Measurements from ENCODE around the gene EML4.

The EML4 gene

GRCh38 chr2:42216694-42217093, 47.5 kb downstream of the EML4 start:
- Histone ChIP-seq H4K20me1 (peaks cover 0 to 61% (median 7%) of the 10 kb centered on the region in 11 experiments; a peak in 10 of 22 replicates), H3K4me2 (peak overlapping the region in 3 of 11 experiments; percentile 47 to 74 (median 70); a peak in 5 of 22 replicates), H3K9ac (no peak overlapping the region), H3K4me1 (peaks cover 0 to 34% (median 0%) of the 10 kb centered on the region in 10 experiments; a peak in 7 of 20 replicates), H3K36me3 (peaks cover 0 to 17% (median 8%) of the 10 kb centered on the region in 11 experiments; a peak in 9 of 22 replicates), H3K27me3 (no peaks in the 10 kb centered on the region), H3K27ac (peak overlapping the region in 4 of 11 experiments; percentile 2 to 62 (median 33); a peak in 5 of 22 replicates), H3K9me3 (replicated peaks in 1 of 11) (peaks cover 0 to 18% (median 10%) of the 10 kb centered on the region in 11 experiments; a peak in 16 of 22 replicates), H3K4me3 (no peak overlapping the region)
- no peak for TF ChIP-seq Cebpa-rat (IDR thresholded peaks at IDR 0.05)

DNA sequence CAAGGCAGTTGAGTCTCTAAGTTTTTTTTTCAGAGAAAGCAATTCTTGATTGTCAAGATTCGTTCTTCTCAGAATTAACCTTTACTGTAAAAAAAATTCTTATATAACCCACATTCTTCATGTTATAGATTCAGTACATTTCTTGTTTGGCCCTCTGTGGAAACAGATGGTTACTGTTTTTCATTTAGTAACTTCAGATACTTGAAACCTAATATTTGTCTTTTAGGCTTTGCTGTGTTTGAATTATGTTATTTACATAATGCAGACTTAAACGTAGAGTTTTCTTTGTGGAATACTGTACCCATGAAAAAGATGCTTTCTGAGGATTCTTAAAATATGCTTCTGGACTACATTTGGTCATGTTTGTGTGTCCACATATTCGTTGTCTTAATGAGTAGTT, 48.2 kb downstream of the EML4 start:
- Histone ChIP-seq H3K36me3 (peaks cover 0 to 19% (median 8%) of the 10 kb centered on the region in 11 experiments; a peak in 10 of 22 replicates), H3K9ac (no peak overlapping the region), H3K4me3 (no peak overlapping the region), H4K20me1 (peaks cover 0 to 59% (median 7%) of the 10 kb centered on the region in 11 experiments; a peak in 8 of 22 replicates), H3K9me3 (replicated peaks in 1 of 11) (peaks cover 0 to 18% (median 10%) of the 10 kb centered on the region in 11 experiments; a peak in 16 of 22 replicates), H3K4me2 (peak overlapping the region in 3 of 11 experiments; percentile 47 to 74 (median 70); a peak in 4 of 22 replicates), H3K27me3 (no peaks in the 10 kb centered on the region), H3K27ac (peak overlapping the region in 3 of 11 experiments; percentile 28 to 62 (median 38); a peak in 5 of 22 replicates), H3K4me1 (peaks cover 0 to 34% (median 0%) of the 10 kb centered on the region in 10 experiments; a peak in 7 of 20 replicates)
- no peak for TF ChIP-seq Cebpa-rat (IDR thresholded peaks at IDR 0.05)

DNA sequence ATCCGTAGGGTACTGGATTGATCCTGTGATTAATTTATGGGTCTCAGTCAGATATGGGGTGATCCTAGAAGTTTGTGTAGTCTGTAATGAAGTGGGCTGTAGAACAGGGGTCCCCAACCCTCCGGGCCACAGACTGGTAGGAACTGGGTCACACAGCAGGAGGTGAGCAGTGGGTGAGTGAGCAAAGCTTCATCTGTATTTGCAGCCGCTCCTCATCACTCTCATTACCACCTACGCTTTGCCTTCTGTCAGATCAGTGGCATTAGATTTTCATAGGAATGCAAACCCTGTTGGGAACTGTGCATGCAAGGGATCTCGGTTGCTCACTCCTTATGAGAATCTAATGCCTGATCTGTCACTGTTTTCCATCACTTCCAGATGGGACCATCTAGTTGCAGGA, 48.8 kb downstream of the EML4 start:
- no peak overlapping the region for H3K27ac ChIP-seq

GRCh38 chr2:42218712-42219111, 49.6 kb downstream of the EML4 start:
- H3K9ac ChIP-seq: no peak overlapping the region
- no peak overlapping the region for H3K27ac ChIP-seq
- no peaks in the 10 kb centered on the region for H3K27me3 ChIP-seq
- peaks cover 0 to 52% (median 7%) of the 10 kb centered on the region in 11 experiments; a peak in 9 of 22 replicates for H4K20me1 ChIP-seq
- H3K9me3 ChIP-seq (replicated peaks in 1 of 11): peaks cover 0 to 18% (median 10%) of the 10 kb centered on the region in 11 experiments; a peak in 16 of 22 replicates
- H3K4me3 ChIP-seq: no peak overlapping the region
- H3K4me1 ChIP-seq: peaks cover 0 to 43% (median 2%) of the 10 kb centered on the region in 10 experiments; a peak in 9 of 20 replicates
- TF ChIP-seq Cebpa-rat (IDR thresholded peaks at IDR 0.05): no peak
- H3K4me2 ChIP-seq: no peak overlapping the region
- peaks cover 0 to 19% (median 8%) of the 10 kb centered on the region in 11 experiments; a peak in 10 of 22 replicates for H3K36me3 ChIP-seq

More for the DNA sequence above, 48.8 kb downstream of the EML4 start:
- H3K4me2 ChIP-seq: no peak overlapping the region
- peaks cover 0 to 35% (median 0%) of the 10 kb centered on the region in 10 experiments; a peak in 7 of 20 replicates for H3K4me1 ChIP-seq
- peaks cover 0 to 18% (median 10%) of the 10 kb centered on the region in 11 experiments; a peak in 16 of 22 replicates for H3K9me3 ChIP-seq (replicated peaks in 1 of 11)
- no peak for TF ChIP-seq Cebpa-rat (IDR thresholded peaks at IDR 0.05)
- peaks cover 0 to 19% (median 8%) of the 10 kb centered on the region in 11 experiments; a peak in 10 of 22 replicates for H3K36me3 ChIP-seq
- H4K20me1 ChIP-seq: peaks cover 0 to 56% (median 7%) of the 10 kb centered on the region in 11 experiments; a peak in 8 of 22 replicates
- H3K9ac ChIP-seq: no peak overlapping the region
- no peaks in the 10 kb centered on the region for H3K27me3 ChIP-seq
- no peak overlapping the region for H3K4me3 ChIP-seq

DNA sequence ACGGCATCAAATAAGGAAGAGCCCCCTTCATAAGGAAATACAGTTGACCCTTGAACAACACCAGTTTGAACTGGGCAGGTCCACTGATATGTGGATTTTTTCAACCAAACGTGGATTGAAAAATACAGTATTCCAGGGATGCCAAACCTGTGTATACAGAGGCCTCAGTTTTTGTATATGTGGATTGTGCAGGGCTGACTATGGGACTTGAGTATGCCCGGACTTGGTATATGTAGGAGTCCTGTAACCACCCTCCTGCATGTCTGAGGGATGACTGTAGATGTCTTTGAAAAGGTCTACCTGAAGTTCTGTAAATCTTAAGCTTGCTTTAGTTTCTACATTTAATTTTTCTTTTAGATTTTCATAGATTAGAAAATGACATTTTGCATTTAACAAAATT, 50.0 kb downstream of the EML4 start:
- no peak for TF ChIP-seq Cebpa-rat (IDR thresholded peaks at IDR 0.05)
- H3K27me3 ChIP-seq: no peaks in the 10 kb centered on the region
- peaks cover 0 to 47% (median 5%) of the 10 kb centered on the region in 10 experiments; a peak in 9 of 20 replicates for H3K4me1 ChIP-seq
- peaks cover 0 to 18% (median 10%) of the 10 kb centered on the region in 11 experiments; a peak in 16 of 22 replicates for H3K9me3 ChIP-seq (replicated peaks in 1 of 11)
- no peak overlapping the region for H3K4me2 ChIP-seq
- peaks cover 0 to 19% (median 8%) of the 10 kb centered on the region in 11 experiments; a peak in 10 of 22 replicates for H3K36me3 ChIP-seq
- H3K4me3 ChIP-seq: no peak overlapping the region
- H4K20me1 ChIP-seq: peaks cover 0 to 51% (median 7%) of the 10 kb centered on the region in 11 experiments; a peak in 9 of 22 replicates
- no peak overlapping the region for H3K27ac ChIP-seq
- H3K9ac ChIP-seq: no peak overlapping the region

DNA sequence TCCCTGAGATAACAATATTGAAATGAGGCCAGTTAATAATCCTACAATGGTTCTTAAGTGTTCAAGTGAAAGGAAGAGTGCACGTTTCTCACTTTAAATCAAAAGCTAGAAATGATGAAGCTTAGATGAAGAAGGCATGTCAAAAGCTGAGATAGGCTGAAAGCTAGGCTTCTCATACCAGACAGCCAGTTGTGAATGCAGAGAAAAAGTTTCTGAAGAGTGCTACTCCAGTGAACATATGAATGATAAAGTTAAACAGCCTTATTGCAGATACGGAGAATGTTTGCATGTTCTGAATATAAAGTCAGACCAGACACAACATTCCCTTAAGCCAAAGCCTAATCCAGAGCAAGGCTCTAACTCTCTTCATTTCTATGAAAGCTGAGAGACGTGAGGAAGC, 51.4 kb downstream of the EML4 start:
- TF ChIP-seq Cebpa-rat (IDR thresholded peaks at IDR 0.05): no peak
- H3K4me3 ChIP-seq: no peak overlapping the region
- peaks cover 0 to 60% (median 14%) of the 10 kb centered on the region in 11 experiments; a peak in 9 of 22 replicates for H4K20me1 ChIP-seq
- no peak overlapping the region for H3K27ac ChIP-seq
- H3K27me3 ChIP-seq: no peaks in the 10 kb centered on the region
- no peak overlapping the region for H3K9ac ChIP-seq
- peaks cover 0 to 42% (median 5%) of the 10 kb centered on the region in 10 experiments; a peak in 9 of 20 replicates for H3K4me1 ChIP-seq
- H3K4me2 ChIP-seq: no peak overlapping the region
- peaks cover 0 to 18% (median 10%) of the 10 kb centered on the region in 11 experiments; a peak in 16 of 22 replicates for H3K9me3 ChIP-seq (replicated peaks in 1 of 11)
- peaks cover 0 to 17% (median 8%) of the 10 kb centered on the region in 11 experiments; a peak in 10 of 22 replicates for H3K36me3 ChIP-seq

DNA sequence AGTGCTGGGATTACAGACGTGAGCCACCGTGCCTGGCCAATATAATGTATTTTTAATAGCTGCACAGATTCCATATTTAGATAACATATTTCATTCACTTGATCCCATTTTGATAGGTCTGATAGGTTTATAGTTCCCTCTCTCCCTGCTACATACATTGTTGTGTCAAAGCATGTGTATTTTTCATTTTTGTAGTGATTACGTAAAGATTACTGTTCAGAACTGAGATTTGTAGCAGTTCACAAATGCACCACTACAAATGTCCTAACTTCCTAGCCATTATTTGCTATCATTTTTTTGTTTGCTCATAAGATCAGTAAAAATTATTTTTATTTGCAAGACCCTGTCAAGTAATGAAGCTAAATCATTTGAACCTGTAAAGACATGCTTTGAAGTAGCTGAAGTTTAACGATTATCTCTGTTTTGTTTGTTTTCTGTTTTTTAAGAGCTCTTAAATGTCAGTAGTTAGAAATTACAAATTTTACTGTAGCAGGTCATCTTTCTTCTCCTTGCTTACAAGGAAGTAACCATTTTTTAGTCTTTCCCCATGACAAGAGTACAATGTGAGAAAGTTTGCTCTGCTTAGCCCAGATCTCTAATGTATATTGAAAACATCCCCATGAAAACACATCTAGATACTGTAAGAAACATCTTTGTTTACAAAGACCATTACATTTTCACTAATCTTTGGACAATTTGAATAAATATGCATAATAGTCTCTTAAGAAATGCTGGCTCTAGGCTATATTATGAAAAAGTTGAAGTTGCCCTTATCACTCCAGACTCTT, 54.1 kb downstream of the EML4 start:
- TF ChIP-seq Cebpa-rat (IDR thresholded peaks at IDR 0.05): no peak
- Histone ChIP-seq H3K27ac (no peak overlapping the region), H3K27me3 (no peaks in the 10 kb centered on the region), H3K4me3 (no peak overlapping the region), H3K9me3 (replicated peaks in 1 of 11) (peaks cover 0 to 7% (median under 1%) of the 10 kb centered on the region in 11 experiments; a peak in 8 of 22 replicates), H3K4me2 (peak overlapping the region in 3 of 11 experiments; percentile 25 to 47 (median 44); a peak in 4 of 22 replicates), H3K36me3 (peaks cover 0 to 13% (median 6%) of the 10 kb centered on the region in 11 experiments; a peak in 9 of 22 replicates), H3K4me1 (peaks cover 0 to 26% (median 5%) of the 10 kb centered on the region in 10 experiments; a peak in 8 of 20 replicates), H3K9ac (no peak overlapping the region), H4K20me1 (peaks cover 0 to 81% (median 14%) of the 10 kb centered on the region in 11 experiments; a peak in 9 of 22 replicates)

DNA sequence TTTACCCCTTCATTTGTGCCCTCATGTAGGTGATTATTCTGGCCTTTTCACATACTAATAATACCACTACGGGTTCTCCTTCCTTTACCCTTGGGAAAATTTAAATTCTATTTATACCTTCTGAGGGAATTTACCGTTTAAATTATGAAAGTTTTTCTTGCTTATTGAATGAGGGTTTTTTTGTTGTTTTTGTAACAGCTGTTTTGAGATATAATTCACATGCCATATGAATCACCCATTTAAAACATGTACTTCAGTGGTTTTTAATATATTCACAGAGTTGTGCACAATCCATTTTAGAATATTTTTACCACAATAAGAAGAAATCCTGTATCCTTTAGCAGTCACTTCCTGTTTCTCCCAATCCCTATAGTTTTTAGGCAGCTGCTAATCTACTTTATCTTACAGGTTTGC, 54.7 kb downstream of the EML4 start:
- Histone ChIP-seq H3K27me3 (no peaks in the 10 kb centered on the region), H3K36me3 (peaks cover 0 to 13% (median 6%) of the 10 kb centered on the region in 11 experiments; a peak in 7 of 22 replicates), H3K4me1 (peaks cover 0 to 26% (median 5%) of the 10 kb centered on the region in 10 experiments; a peak in 8 of 20 replicates), H4K20me1 (peaks cover 0 to 81% (median 18%) of the 10 kb centered on the region in 11 experiments; a peak in 9 of 22 replicates), H3K27ac (no peak overlapping the region), H3K4me2 (peak overlapping the region in 3 of 11 experiments; percentile 25 to 47 (median 44); a peak in 4 of 22 replicates), H3K4me3 (no peak overlapping the region), H3K9me3 (replicated peaks in 1 of 11) (0 out of 22 replicates have a peak, but pooled peaks cover 0 to 1% (median 0%) of the 10 kb centered on the region in 11 experiments), H3K9ac (no peak overlapping the region)
- no peak for TF ChIP-seq Cebpa-rat (IDR thresholded peaks at IDR 0.05)
